Right lobe of liver (tissue), 6 donors: ENCODE data around the gene ANKS1B. TPM values are rescaled to one million over a fixed set of nuclear protein-coding genes. Genes with fewer than 3 reads are reported as not detected.

Experiments used
- ATAC-seq, 4 donors: fragments of 200-7000 bp; cut with Tn5 transposase; one replicate each; pipeline ENCODE4 v1.9.1; 2020; ENCODE audit warnings: mild to moderate bottlenecking in 4 of 4, moderate library complexity in 4 of 4
- DNase-seq, 3 donors: peaks; one replicate each; pipeline ENCODE4 v3.0.0-alpha.2; 2020
- H3K27ac ChIP-seq, 3 donors: fragments of 200-600 bp; one replicate each; pipeline ENCODE4 v1.8.0; 2022
- H3K27me3 ChIP-seq, 2 donors: fragments of 200-600 bp; one replicate each; pipeline ENCODE4 v1.8.0; 2022
- H3K36me3 ChIP-seq, 4 donors: fragments of 200-600 bp; sonication (generic) in 1 of 4; one replicate each; pipeline versions ENCODE4 v1.5.1 to v1.8.0; 2017 to 2022; ENCODE audit warnings: control low read depth in 1 of 4
- H3K4me1 ChIP-seq, 4 donors: fragments of 200-600 bp; sonication (generic) in 1 of 4; one replicate each; pipeline versions ENCODE4 v1.5.1 to v1.8.0; 2017 to 2022; ENCODE audit warnings: control low read depth in 1 of 4
- H3K4me3 ChIP-seq, 3 donors: fragments of 200-600 bp; one replicate each; pipeline ENCODE4 v1.8.0; 2022
- H3K9me3 ChIP-seq, 4 donors: fragments of 200-600 bp; sonication (generic) in 1 of 4; one replicate each; pipeline versions ENCODE4 v1.5.1 to v1.8.0; 2017 to 2022; ENCODE audit warnings: control low read depth in 1 of 4
- POLR2A ChIP-seq: fragments of 450-650 bp; IDR thresholded peaks from one replicate; pipeline ENCODE4 v1.6.1; 2017; ENCODE audit warnings: antibody characterized with exemption, mild to moderate bottlenecking
- WGBS: methylation state at CpG from one replicate; pipeline ENCODE4 v1.1.6; 2018; ENCODE audit warnings: low coverage, low lambda C conversion rate; ENCODE audit not compliant: insufficient coverage; ENCODE audit errors: missing lambda C conversion rate; 5-methylcytosine and 5-hydroxymethylcytosine counted together
- intact Hi-C, 2 donors: fragments of 100-400 bp; cut with DNase I; formaldehyde crosslinking; loops; one replicate each; pipeline versions ENCODE4 v1.11.2 to v1.14.1; 2022
- total RNA-seq, 6 experiments: library from RNA; depleted of rRNA in 2 of 6; stranded (reverse); fragments of >200 nt in 2 of 6; fragmentation: NEBNext Ultra II Directional in 3 of 6; extraction: Animal tissue kit (Norgen Biotek cat#: 25700) in 3 of 6; gene quantifications; one replicate each; pipeline versions ENCODE4 v1.1.0 to v1.2.4, GENCODE V29; 2016 to 2023
- TF ChIP-seq, protein P1 (sequence below), 4 donors: fragments of 200-600 bp in 3 of 4; fragments of 450-650 bp in 1 of 4; IDR thresholded peaks; one replicate each; pipeline versions ENCODE4 v1.5.1 to v1.8.0; 2016 to 2022; ENCODE audit warnings: antibody characterized with exemption in 4 of 4, mild to moderate bottlenecking in 2 of 4
- donor health status: DM: no; HTN: yes; CAD: no.
- donor health status: DM: no; HTN: no; CAD: no.
- donor health status: DM: no; HTN: no; CAD: no.
- donor health status: DM: no; HTN: yes; CAD: no.
- donor health status: DM: no; HTN: yes; CAD: no.

Gene ANKS1B
- total RNA-seq, 6 experiments from 2014 or later, result 0.17 to 1.9 (median 0.44) TPM; not detected in 1

DNA sequence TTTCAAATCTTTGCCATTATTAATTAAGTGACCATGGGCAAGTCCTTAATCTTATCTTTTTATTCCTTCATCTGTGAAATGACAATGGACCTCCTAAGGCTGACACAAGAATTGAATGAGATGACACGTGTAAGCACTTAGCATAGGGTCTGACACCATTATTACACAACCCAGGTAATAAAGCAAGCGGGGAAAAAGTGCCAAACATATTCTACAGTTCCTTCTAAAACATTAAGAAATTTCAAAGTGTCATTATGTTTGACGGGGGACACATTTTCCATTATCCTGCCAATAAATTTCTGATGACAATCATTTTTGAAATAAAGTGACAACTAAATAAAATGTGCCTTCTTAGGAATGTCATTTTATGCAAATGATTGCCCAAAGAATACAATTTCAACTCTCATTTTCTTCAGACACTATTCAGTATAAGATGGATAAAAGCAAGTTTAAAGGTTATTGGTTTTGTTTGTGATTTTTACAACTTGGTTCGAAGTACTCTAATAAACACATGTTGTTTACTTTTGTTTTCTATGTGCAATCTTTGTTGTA is 3.0 kb downstream of the ANKS1B start:
- no peak overlapping the region for H3K27ac ChIP-seq
- ATAC-seq (no peak), DNase-seq (no peak)
- TF ChIP-seq POLR2A, result no peak
- TF ChIP-seq, protein P1, sequence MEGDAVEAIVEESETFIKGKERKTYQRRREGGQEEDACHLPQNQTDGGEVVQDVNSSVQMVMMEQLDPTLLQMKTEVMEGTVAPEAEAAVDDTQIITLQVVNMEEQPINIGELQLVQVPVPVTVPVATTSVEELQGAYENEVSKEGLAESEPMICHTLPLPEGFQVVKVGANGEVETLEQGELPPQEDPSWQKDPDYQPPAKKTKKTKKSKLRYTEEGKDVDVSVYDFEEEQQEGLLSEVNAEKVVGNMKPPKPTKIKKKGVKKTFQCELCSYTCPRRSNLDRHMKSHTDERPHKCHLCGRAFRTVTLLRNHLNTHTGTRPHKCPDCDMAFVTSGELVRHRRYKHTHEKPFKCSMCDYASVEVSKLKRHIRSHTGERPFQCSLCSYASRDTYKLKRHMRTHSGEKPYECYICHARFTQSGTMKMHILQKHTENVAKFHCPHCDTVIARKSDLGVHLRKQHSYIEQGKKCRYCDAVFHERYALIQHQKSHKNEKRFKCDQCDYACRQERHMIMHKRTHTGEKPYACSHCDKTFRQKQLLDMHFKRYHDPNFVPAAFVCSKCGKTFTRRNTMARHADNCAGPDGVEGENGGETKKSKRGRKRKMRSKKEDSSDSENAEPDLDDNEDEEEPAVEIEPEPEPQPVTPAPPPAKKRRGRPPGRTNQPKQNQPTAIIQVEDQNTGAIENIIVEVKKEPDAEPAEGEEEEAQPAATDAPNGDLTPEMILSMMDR (IDR thresholded peaks at IDR 0.05), result no peak
- intact Hi-C loops, result no loop called here
- H3K4me1 ChIP-seq, result no peaks in the 10 kb centered on the region
- H3K27me3 ChIP-seq, result no peaks in the 10 kb centered on the region
- WGBS, result 56% methylated on average over 4 of the region's 4 CpGs
- H3K4me3 ChIP-seq, result no peak overlapping the region
- no peaks in the 10 kb centered on the region for H3K9me3 ChIP-seq
- no peaks in the 10 kb centered on the region for H3K36me3 ChIP-seq

DNA sequence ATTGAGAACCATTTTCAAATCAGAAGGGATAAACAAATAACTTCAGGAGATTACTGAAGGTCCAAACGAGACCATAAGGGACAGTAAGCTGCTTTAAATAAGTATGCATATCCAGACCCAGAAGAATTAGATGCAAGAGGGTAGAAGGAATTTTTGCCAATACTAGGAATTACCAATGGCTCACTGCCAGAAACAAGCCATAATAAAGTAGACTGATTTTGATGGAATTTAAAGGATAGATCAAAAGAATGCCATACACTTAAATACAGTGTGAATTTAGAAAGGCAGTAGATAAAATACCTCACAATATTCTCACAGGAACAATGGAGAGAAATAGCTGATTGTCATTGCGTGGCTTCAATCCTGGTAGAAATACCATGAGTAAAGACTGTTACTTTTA is 5.3 kb downstream of the ANKS1B start:
- 51% methylated on average over 2 of the region's 2 CpGs for WGBS
- ATAC-seq, result no peak
- TF ChIP-seq, protein P1 (IDR thresholded peaks at IDR 0.05), result no peak
- TF ChIP-seq POLR2A, result no peak
- no peaks in the 10 kb centered on the region for H3K9me3 ChIP-seq
- no peaks in the 10 kb centered on the region for H3K36me3 ChIP-seq
- H3K4me3 ChIP-seq, result no peak overlapping the region
- intact Hi-C loops, result no loop called here
- DNase-seq, result no peak
- no peaks in the 10 kb centered on the region for H3K27me3 ChIP-seq
- H3K4me1 ChIP-seq, result no peaks in the 10 kb centered on the region
- no peak overlapping the region for H3K27ac ChIP-seq

DNA sequence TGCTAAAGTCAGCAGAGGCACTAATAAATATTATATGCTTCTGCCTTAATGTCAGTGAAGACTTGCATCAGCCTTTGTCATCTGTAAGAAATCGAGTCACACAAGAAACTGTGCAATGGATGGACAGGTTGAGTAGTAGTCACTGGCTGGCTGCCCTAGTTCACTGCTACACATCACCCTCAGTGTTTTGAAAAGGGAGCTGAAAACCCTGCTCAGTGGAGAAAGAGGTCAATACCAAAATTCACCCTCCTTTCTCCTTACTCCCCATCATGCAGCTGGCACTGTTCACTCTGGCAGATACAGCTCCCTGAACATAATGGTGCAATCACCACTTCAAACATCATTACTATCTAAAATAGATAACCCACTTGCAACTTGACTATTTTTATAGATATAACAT is 6.6 kb downstream of the ANKS1B start:
- 57% methylated on average over 1 of the region's 1 CpG for WGBS
- intact Hi-C loops, result no loop called here
- Histone ChIP-seq H3K9me3 (no peaks in the 10 kb centered on the region), H3K4me3 (no peak overlapping the region), H3K27ac (no peak overlapping the region), H3K36me3 (no peaks in the 10 kb centered on the region), H3K27me3 (no peaks in the 10 kb centered on the region), H3K4me1 (no peaks in the 10 kb centered on the region)
- TF ChIP-seq, protein P1 (IDR thresholded peaks at IDR 0.05), result no peak
- no peak for TF ChIP-seq POLR2A
- no peak for DNase-seq
- ATAC-seq, result no peak

DNA sequence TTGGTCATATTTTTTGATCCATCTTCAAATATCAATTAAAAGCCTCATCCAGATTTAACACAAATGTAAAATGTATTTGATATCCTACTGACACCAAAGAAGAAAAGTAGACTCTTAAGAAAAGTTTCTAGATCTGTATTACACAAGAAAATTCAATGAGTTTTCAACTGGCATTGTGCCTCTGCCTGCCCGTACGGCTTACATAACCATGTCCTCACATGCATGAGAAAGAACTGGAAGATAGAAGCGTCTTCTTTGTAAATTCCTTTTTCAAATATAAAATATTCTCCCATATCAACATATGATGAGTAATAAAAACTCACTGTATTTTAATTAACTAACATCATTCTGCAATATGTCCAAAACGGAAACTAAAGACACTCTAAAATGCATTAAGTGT is 7.2 kb downstream of the ANKS1B start:
- H3K27me3 ChIP-seq, result no peaks in the 10 kb centered on the region
- H3K9me3 ChIP-seq, result no peaks in the 10 kb centered on the region
- H3K4me3 ChIP-seq, result no peak overlapping the region
- 46% methylated on average over 4 of the region's 4 CpGs for WGBS
- H3K27ac ChIP-seq, result no peak overlapping the region
- ATAC-seq (no peak), DNase-seq (no peak)
- TF ChIP-seq POLR2A, result no peak
- TF ChIP-seq, protein P1 (IDR thresholded peaks at IDR 0.05), result no peak
- intact Hi-C loops, result no loop called here
- H3K4me1 ChIP-seq, result no peaks in the 10 kb centered on the region
- no peaks in the 10 kb centered on the region for H3K36me3 ChIP-seq

GRCh38 chr12:99976762-99977161 is 8.0 kb downstream of the ANKS1B start:
- Histone ChIP-seq H3K36me3 (no peaks in the 10 kb centered on the region), H3K4me3 (no peak overlapping the region), H3K9me3 (no peaks in the 10 kb centered on the region), H3K4me1 (no peaks in the 10 kb centered on the region), H3K27ac (no peak overlapping the region), H3K27me3 (no peaks in the 10 kb centered on the region)
- ATAC-seq (no peak), DNase-seq (no peak)
- TF ChIP-seq, protein P1 (IDR thresholded peaks at IDR 0.05), result no peak
- TF ChIP-seq POLR2A, result no peak
- intact Hi-C loops, result no loop called here
